Chondrocyte (in vitro differentiated cells): ENCODE data around the gene MAP3K13. TPM values are rescaled to one million over a fixed set of nuclear protein-coding genes. Genes with fewer than 3 reads are reported as not detected.

Experiments
- DNase-seq: peaks from one replicate; pipeline ENCODE4 v3.0.0; 2021; ENCODE audit warnings: mixed read lengths, low spot score
- H3K27ac Mint-ChIP-seq: one replicate; pipeline ENCODE4 v1.8.0; 2021; ENCODE audit warnings: mild to moderate bottlenecking, moderate library complexity, mixed read lengths; ENCODE audit not compliant: unreplicated experiment
- H3K27me3 Mint-ChIP-seq: 2 replicates; pipeline ENCODE4 v1.8.0; 2021; ENCODE audit warnings: low read depth, mixed read lengths
- H3K36me3 Mint-ChIP-seq: 2 replicates; pipeline ENCODE4 v1.8.0; 2021; ENCODE audit warnings: low read depth, mixed read lengths
- H3K4me1 Mint-ChIP-seq: 2 replicates; pipeline ENCODE4 v1.8.0; 2021; ENCODE audit warnings: low read depth, mild to moderate bottlenecking, mixed read lengths
- H3K4me3 Mint-ChIP-seq: one replicate; pipeline ENCODE4 v1.8.0; 2021; ENCODE audit warnings: mild to moderate bottlenecking, moderate library complexity, mixed read lengths; ENCODE audit not compliant: unreplicated experiment
- H3K9me3 Mint-ChIP-seq: 2 replicates; pipeline ENCODE4 v1.8.0; 2021; ENCODE audit warnings: low read depth, mixed read lengths
- total RNA-seq: library from RNA; stranded (reverse); gene quantifications from 3 replicates; pipeline ENCODE4 v1.2.1, GENCODE V29; 2021
- TF ChIP-seq, protein P1 (sequence below): fragments of 200-600 bp; sonication (generic); IDR thresholded peaks from 2 replicates; pipeline ENCODE4 v1.5.0; 2021; ENCODE audit warnings: antibody characterized with exemption, mild to moderate bottlenecking, moderate library complexity

MAP3K13 gene
- total RNA-seq, 1 donor from 2014 or later: 18.2 TPM

DNA sequence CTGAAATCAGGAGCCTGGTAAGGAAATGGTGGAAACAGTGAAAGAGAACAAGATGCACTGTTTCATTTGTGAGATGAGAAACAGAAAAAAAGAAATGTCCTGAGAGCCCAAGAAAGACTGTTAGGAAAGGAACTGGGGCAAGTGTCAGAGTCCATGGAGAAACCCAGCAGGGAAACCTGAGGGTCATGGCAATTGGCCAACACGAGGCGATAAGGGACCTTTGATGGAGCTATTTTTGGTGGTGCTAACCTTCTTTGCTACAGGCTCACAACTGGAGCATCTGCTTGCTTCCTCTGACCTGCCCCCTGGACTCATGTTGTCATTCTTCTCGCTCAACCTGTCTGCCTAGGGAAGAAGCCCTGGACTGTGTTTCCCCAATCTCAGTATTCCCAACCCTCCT is 140.1 kb downstream of the MAP3K13 start:
- H3K9me3 Mint-ChIP-seq: no peaks in the 10 kb centered on the region
- no peak overlapping the region for H3K27ac Mint-ChIP-seq
- H3K36me3 Mint-ChIP-seq: no peaks in the 10 kb centered on the region
- TF ChIP-seq, protein P1, sequence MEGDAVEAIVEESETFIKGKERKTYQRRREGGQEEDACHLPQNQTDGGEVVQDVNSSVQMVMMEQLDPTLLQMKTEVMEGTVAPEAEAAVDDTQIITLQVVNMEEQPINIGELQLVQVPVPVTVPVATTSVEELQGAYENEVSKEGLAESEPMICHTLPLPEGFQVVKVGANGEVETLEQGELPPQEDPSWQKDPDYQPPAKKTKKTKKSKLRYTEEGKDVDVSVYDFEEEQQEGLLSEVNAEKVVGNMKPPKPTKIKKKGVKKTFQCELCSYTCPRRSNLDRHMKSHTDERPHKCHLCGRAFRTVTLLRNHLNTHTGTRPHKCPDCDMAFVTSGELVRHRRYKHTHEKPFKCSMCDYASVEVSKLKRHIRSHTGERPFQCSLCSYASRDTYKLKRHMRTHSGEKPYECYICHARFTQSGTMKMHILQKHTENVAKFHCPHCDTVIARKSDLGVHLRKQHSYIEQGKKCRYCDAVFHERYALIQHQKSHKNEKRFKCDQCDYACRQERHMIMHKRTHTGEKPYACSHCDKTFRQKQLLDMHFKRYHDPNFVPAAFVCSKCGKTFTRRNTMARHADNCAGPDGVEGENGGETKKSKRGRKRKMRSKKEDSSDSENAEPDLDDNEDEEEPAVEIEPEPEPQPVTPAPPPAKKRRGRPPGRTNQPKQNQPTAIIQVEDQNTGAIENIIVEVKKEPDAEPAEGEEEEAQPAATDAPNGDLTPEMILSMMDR: no peak
- peaks cover 7% of the 10 kb centered on the region for H3K4me1 Mint-ChIP-seq
- peaks cover 8% of the 10 kb centered on the region for H3K27me3 Mint-ChIP-seq
- H3K4me3 Mint-ChIP-seq: no peak overlapping the region
- no peak for DNase-seq

DNA sequence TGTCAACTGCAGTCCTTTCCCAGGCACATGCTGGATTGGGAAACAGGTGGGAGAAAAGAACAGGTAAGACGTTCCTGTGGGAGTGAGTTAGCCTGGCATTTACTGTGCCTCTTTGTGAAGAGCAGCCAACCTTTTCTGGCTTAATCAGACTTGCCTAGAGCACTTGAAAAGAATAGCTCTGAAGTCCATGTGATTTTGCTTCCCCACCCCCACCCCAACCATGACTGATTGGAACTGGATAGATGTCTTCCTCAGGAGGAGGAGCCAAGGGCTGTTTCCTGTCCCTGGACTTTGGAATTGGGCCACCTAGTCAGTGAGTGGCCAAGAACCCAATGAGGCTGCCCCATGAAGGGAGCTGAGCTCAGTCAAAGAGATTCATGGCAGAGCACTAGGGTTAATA is 140.6 kb downstream of the MAP3K13 start:
- H3K4me3 Mint-ChIP-seq: no peak overlapping the region
- no peaks in the 10 kb centered on the region for H3K9me3 Mint-ChIP-seq
- no peak overlapping the region for H3K27ac Mint-ChIP-seq
- H3K36me3 Mint-ChIP-seq: no peaks in the 10 kb centered on the region
- H3K27me3 Mint-ChIP-seq: peaks cover 8% of the 10 kb centered on the region
- peaks cover 4% of the 10 kb centered on the region for H3K4me1 Mint-ChIP-seq
- DNase-seq: no peak
- TF ChIP-seq, protein P1: no peak

DNA sequence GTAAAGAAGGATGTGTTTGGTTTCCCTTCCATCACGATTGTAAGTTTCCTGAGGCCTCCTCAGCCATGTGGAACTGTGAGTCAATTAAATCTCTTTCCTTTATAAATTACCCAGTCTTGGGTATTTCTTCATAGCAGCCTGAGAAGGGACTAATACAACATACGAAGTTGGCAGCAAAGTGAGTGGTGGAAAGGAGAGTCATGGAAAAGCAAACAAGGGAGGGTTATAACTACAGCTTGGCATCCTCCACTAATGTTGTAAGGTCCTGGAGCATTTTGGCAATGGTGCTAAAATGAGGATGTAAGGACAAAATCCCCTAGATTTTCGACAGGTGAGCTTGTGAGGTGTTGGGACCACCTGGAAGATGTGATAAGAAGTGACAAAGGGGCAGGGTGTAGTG is 141.7 kb downstream of the MAP3K13 start:
- no peaks in the 10 kb centered on the region for H3K36me3 Mint-ChIP-seq
- TF ChIP-seq, protein P1: no peak
- no peak overlapping the region for H3K27ac Mint-ChIP-seq
- H3K27me3 Mint-ChIP-seq: peaks cover 8% of the 10 kb centered on the region
- DNase-seq: no peak
- no peaks in the 10 kb centered on the region for H3K4me1 Mint-ChIP-seq
- H3K9me3 Mint-ChIP-seq: no peaks in the 10 kb centered on the region
- H3K4me3 Mint-ChIP-seq: no peak overlapping the region

DNA sequence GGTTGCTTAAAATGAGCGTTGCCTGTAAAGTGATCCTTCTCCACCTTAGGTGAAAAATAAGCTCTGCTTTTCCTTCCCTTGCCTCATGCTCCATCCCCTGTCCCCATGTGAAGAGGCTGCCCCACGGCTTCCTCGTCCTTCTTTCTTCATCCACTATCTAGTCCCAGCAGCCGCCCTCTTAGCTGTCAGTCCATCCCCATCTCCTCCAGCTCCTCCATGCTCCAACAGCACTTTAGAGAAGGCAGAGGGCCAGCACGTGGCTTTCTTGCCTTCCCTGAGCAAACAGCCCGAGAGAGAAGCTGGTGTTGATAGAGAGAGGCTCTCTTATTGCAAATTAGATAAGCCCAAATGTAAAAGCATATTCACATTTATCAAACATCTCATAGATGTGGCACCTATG is 144.9 kb downstream of the MAP3K13 start:
- Mint-ChIP-seq H3K4me1 (no peaks in the 10 kb centered on the region), H3K9me3 (no peaks in the 10 kb centered on the region), H3K27me3 (peaks cover 4% of the 10 kb centered on the region), H3K27ac (no peak overlapping the region), H3K4me3 (no peak overlapping the region), H3K36me3 (no peaks in the 10 kb centered on the region)
- DNase-seq: no peak
- TF ChIP-seq, protein P1: no peak

DNA sequence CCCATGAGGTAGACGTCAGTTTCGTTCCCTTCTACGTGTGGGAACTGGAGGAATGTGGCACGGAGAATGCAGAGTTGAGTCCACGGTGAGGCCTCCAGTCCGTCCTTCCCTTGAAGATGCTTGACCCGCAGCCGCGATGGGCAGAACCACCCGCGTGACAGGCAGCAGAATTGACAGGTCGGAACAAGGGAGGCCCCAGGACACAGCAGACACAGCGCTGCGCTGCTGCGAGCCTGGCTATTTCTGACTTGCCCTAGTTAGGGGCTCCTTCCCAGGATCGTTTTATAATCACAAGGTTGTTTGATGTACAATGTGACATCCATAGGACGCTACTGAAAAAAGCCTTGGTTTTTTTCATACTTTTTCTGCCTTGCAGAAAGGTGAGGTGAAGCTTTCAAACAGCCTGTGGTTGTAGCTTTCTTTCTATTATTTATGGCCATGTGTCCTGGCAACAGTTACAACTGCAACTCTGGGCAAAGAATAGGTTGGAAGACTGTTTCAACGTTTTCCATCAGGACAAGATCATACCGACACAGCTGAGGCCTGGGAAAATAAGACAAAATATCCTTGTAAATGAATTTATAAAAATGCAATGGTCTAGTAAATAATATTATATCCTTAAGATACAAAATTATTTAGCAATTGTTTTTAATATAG is 145.5 kb downstream of the MAP3K13 start:
- Mint-ChIP-seq H3K4me3 (no peak overlapping the region), H3K36me3 (no peaks in the 10 kb centered on the region), H3K27me3 (peaks cover 8% of the 10 kb centered on the region), H3K9me3 (no peaks in the 10 kb centered on the region), H3K4me1 (no peaks in the 10 kb centered on the region), H3K27ac (no peak overlapping the region)
- DNase-seq: no peak
- TF ChIP-seq, protein P1: no peak
